Lung (tissue), 13 donors: ENCODE measurements around the gene HES7. TPM values are rescaled to one million over a fixed set of nuclear protein-coding genes. Genes with fewer than 3 reads are reported as not detected.

Experiments used
- ATAC-seq: fragments of 200-7000 bp; cut with Tn5 transposase; one replicate; pipeline ENCODE4 v1.9.1; 2020; ENCODE audit warnings: moderate number of reproducible peaks; ENCODE audit not compliant: insufficient read depth, low FRiP score
- DNase-seq, 3 donors: peaks; one replicate each; pipeline ENCODE4 v3.0.0-alpha.2; 2013 to 2017
- H3K27ac ChIP-seq, 2 donors: one replicate each; pipeline ENCODE4 v1.5.1; 2013; ENCODE audit warnings: mild to moderate bottlenecking in 2 of 2, moderate library complexity in 2 of 2, control low read depth in 1 of 2, inconsistent platforms in 1 of 2, low read depth in 1 of 2, low read length in 1 of 2
- H3K27me3 ChIP-seq, 3 donors: one replicate each; pipeline ENCODE4 v1.5.1; 2013; ENCODE audit warnings: low read length in 2 of 3; ENCODE audit not compliant: control insufficient read depth in 3 of 3, insufficient read depth in 3 of 3
- H3K36me3 ChIP-seq, 4 donors: one replicate each; pipeline ENCODE4 v1.5.1; 2013; ENCODE audit warnings: low read length in 4 of 4, mild to moderate bottlenecking in 1 of 4, moderate library complexity in 1 of 4; ENCODE audit not compliant: control insufficient read depth in 4 of 4, insufficient read depth in 4 of 4
- H3K4me1 ChIP-seq, 5 donors: one replicate each; pipeline ENCODE4 v1.5.1; 2013; ENCODE audit warnings: low read length in 5 of 5, mild to moderate bottlenecking in 2 of 5, moderate library complexity in 1 of 5; ENCODE audit not compliant: control insufficient read depth in 5 of 5, insufficient read depth in 5 of 5
- H3K4me3 ChIP-seq: one replicate; pipeline ENCODE4 v1.5.1; 2013; ENCODE audit warnings: mild to moderate bottlenecking, control low read depth, moderate library complexity
- H3K9ac ChIP-seq, 2 donors: one replicate each; pipeline ENCODE4 v1.5.1; 2013; ENCODE audit warnings: low read length in 2 of 2, control low read depth in 1 of 2; ENCODE audit not compliant: insufficient read depth in 1 of 2
- H3K9me3 ChIP-seq, 4 donors: one replicate each; pipeline ENCODE4 v1.5.1; 2013; ENCODE audit warnings: low read length in 3 of 4, mild to moderate bottlenecking in 1 of 4, moderate library complexity in 1 of 4; ENCODE audit not compliant: control insufficient read depth in 4 of 4, insufficient read depth in 3 of 4
- CTCF ChIP-seq: IDR thresholded peaks from 2 replicates; pipeline ENCODE4 v1.5.1; 2012; ENCODE audit warnings: mild to moderate bottlenecking; ENCODE audit errors: control extremely low read depth, extremely low read depth
- WGBS, 2 donors: extraction: QIAGEN DNeasy Blood & Tissue Kit; methylation state at CpG; one replicate each; pipeline ENCODE4 v1.1.7; 2013; 5-methylcytosine and 5-hydroxymethylcytosine counted together
- polyA plus RNA-seq, 2 donors: library from polyadenylated mRNA; stranded (reverse); fragments of 200-250 nt; gene quantifications; one replicate each; pipeline ENCODE4 v1.2.1, GENCODE V29; 2013
- small RNA-seq: library from RNA; depleted of rRNA; stranded (forward); fragments of <200 nt; gene quantifications from one replicate; pipeline ENCODE3, GENCODE V24; 2014; ENCODE audit warnings: low replicate concordance
- total RNA-seq, 2 donors: library from RNA; depleted of rRNA in 1 of 2; stranded (reverse); fragments of >200 nt in 1 of 2; gene quantifications; one replicate each; pipeline ENCODE4 v1.2.1, GENCODE V29; 2014 to 2021
- donor health status: control.
- donor health status: control.
- donor health status: Bipolar disorder and iron deficiency.
- donor health status: healthy.
- donor health status: DM: yes; HTN: yes; CAD: no.

HES7 gene
- total and polyA plus RNA-seq, 4 donors, result 0.22 to 0.55 (median 0.28) TPM; not detected in 1

- TF ChIP-seq CTCF, result no peak
- H3K36me3 ChIP-seq, result no peaks in the 10 kb centered on the region
- no peaks in the 10 kb centered on the region for H3K9me3 ChIP-seq
- WGBS, 2 donors, result 15 to 21% methylated on average over 28 of the region's 28 CpGs
- H3K9ac ChIP-seq, result no peak overlapping the region
- DNase-seq (no peak), ATAC-seq (no peak)
- H3K27ac ChIP-seq, result no peak overlapping the region
- H3K4me3 ChIP-seq, result no peak overlapping the region
- H3K4me1 ChIP-seq, result peaks cover 0 to 21% (median 0%) of the 10 kb centered on the region in 5 donors
- H3K27me3 ChIP-seq, result peaks cover 0 to 56% (median 45%) of the 10 kb centered on the region in 3 donors
Observed at GRCh38 chr17:8072341-8072728, 51.6 kb downstream of the HES7 start.

GRCh38 chr17:8071496-8071895 lies 52.4 kb downstream of the HES7 start:
- H3K4me3 ChIP-seq, result no peak overlapping the region
- 89 to 93% methylated on average over 12 of the region's 12 CpGs for WGBS, 2 donors
- no peak overlapping the region for H3K27ac ChIP-seq
- DNase-seq (no peak), ATAC-seq (no peak)
- H3K9ac ChIP-seq, result no peak overlapping the region
- TF ChIP-seq CTCF, result no peak
- no peaks in the 10 kb centered on the region for H3K36me3 ChIP-seq
- H3K4me1 ChIP-seq, result peaks cover 0 to 21% (median 0%) of the 10 kb centered on the region in 5 donors
- H3K9me3 ChIP-seq, result no peaks in the 10 kb centered on the region
- H3K27me3 ChIP-seq, result peaks cover 0 to 56% (median 42%) of the 10 kb centered on the region in 3 donors

Small RNA genes lying within 50 kb of the gene (small RNA-seq; reads per million reads assigned to genes)
- not detected for gene MIR4314

Other genes with a start within 250 kb of the HES7 start
- gene CHD3, start 235.3 kb downstream of the HES7 start, total RNA-seq, result 100 to 1,000 TPM in 1 of 2 donors, 10 to 100 TPM in 1; 83.0 to 112 TPM
- 10 to 100 TPM; 60.9 to 69.9 TPM for gene CHD3, start 235.3 kb downstream of the HES7 start, polyA plus RNA-seq
- 1 to 10 TPM; 5.4 to 8.0 TPM for gene RNF227, start 207.8 kb downstream of the HES7 start, total RNA-seq
- 1 to 10 TPM; 4.1 to 6.0 TPM for gene RNF227, start 207.8 kb downstream of the HES7 start, polyA plus RNA-seq
- gene KCNAB3, start 194.2 kb downstream of the HES7 start, total RNA-seq, result 1 to 10 TPM; 1.3 to 5.8 TPM
- 1 to 10 TPM; 2.6 to 3.9 TPM for gene KCNAB3, start 194.2 kb downstream of the HES7 start, polyA plus RNA-seq
- 100 to 1,000 TPM in 1 of 2 donors, 10 to 100 TPM in 1; 58.9 to 158 TPM for gene TRAPPC1, start 192.2 kb downstream of the HES7 start, total RNA-seq
- 100 to 1,000 TPM; 172 to 213 TPM for gene TRAPPC1, start 192.2 kb downstream of the HES7 start, polyA plus RNA-seq
- gene CNTROB, start 191.9 kb downstream of the HES7 start, total RNA-seq, result 10 to 100 TPM; 60.2 to 72.0 TPM
- 10 to 100 TPM; 42.7 to 74.1 TPM for gene CNTROB, start 191.9 kb downstream of the HES7 start, polyA plus RNA-seq
- 1 to 10 TPM in 1 of 2 donors, under 1 TPM in 1; 0.20 to 1.8 TPM for gene GUCY2D, start 121.5 kb downstream of the HES7 start, total RNA-seq
- under 1 TPM; 0.27 to 0.51 TPM for gene GUCY2D, start 121.5 kb downstream of the HES7 start, polyA plus RNA-seq
- 100 to 1,000 TPM in 1 of 2 donors, 1 to 10 TPM in 1; 3.4 to 135 TPM for gene ALOX15B, start 85.0 kb downstream of the HES7 start, total RNA-seq
- 10 to 100 TPM; 64.9 to 82.7 TPM for gene ALOX15B, start 85.0 kb downstream of the HES7 start, polyA plus RNA-seq
- under 1 TPM; 0.46 to 0.48 TPM for gene ALOX12B, start 36.4 kb downstream of the HES7 start, total RNA-seq
- under 1 TPM in 1 of 2 donors, not detected in 1; 0.06 TPM for gene ALOX12B, start 36.4 kb downstream of the HES7 start, polyA plus RNA-seq
- gene ALOXE3, start 5.6 kb downstream of the HES7 start, total RNA-seq, result under 1 TPM in 1 of 2 donors, not detected in 1; 0.12 TPM
- gene ALOXE3, start 5.6 kb downstream of the HES7 start, polyA plus RNA-seq, result under 1 TPM; 0.28 to 0.68 TPM
- gene PER1, start 28.3 kb upstream of the HES7 start, total RNA-seq, result 100 to 1,000 TPM; 132 to 238 TPM
- 100 to 1,000 TPM in 1 of 2 donors, 10 to 100 TPM in 1; 93.5 to 126 TPM for gene PER1, start 28.3 kb upstream of the HES7 start, polyA plus RNA-seq
- 10 to 100 TPM; 33.9 to 76.2 TPM for gene VAMP2, start 38.8 kb upstream of the HES7 start, total RNA-seq
- gene VAMP2, start 38.8 kb upstream of the HES7 start, polyA plus RNA-seq, result 10 to 100 TPM; 45.4 to 46.2 TPM
- 10 to 100 TPM; 24.4 to 33.1 TPM for gene TMEM107, start 52.3 kb upstream of the HES7 start, total RNA-seq
- 10 to 100 TPM; 13.2 to 19.0 TPM for gene TMEM107, start 52.3 kb upstream of the HES7 start, polyA plus RNA-seq
- 10 to 100 TPM in 1 of 2 donors, 1 to 10 TPM in 1; 5.3 to 10.8 TPM for gene BORCS6, start 66.1 kb upstream of the HES7 start, total RNA-seq
- gene BORCS6, start 66.1 kb upstream of the HES7 start, polyA plus RNA-seq, result 10 to 100 TPM in 1 of 2 donors, 1 to 10 TPM in 1; 5.6 to 10.5 TPM
- gene AURKB, start 86.5 kb upstream of the HES7 start, total RNA-seq, result 1 to 10 TPM; 2.1 to 3.9 TPM
- 1 to 10 TPM; 3.6 to 5.7 TPM for gene AURKB, start 86.5 kb upstream of the HES7 start, polyA plus RNA-seq
- gene CTC1, start 124.0 kb upstream of the HES7 start, total RNA-seq, result 10 to 100 TPM; 27.7 to 45.3 TPM
- 10 to 100 TPM; 19.1 to 26.5 TPM for gene CTC1, start 124.0 kb upstream of the HES7 start, polyA plus RNA-seq
- gene PFAS, start 125.2 kb upstream of the HES7 start, total RNA-seq, result 10 to 100 TPM; 20.1 to 47.6 TPM
- 10 to 100 TPM; 14.0 to 15.3 TPM for gene PFAS, start 125.2 kb upstream of the HES7 start, polyA plus RNA-seq
- gene RANGRF, start 164.6 kb upstream of the HES7 start, total RNA-seq, result 10 to 100 TPM; 15.5 to 31.6 TPM
- 10 to 100 TPM; 39.1 to 60.1 TPM for gene RANGRF, start 164.6 kb upstream of the HES7 start, polyA plus RNA-seq
- 10 to 100 TPM in 1 of 2 donors, 1 to 10 TPM in 1; 1.2 to 11.7 TPM for gene SLC25A35, start 171.3 kb upstream of the HES7 start, total RNA-seq
- gene SLC25A35, start 171.3 kb upstream of the HES7 start, polyA plus RNA-seq, result 1 to 10 TPM; 5.5 to 9.4 TPM
- 10 to 100 TPM; 29.7 to 30.8 TPM for gene ARHGEF15, start 186.1 kb upstream of the HES7 start, total RNA-seq
- gene ARHGEF15, start 186.1 kb upstream of the HES7 start, polyA plus RNA-seq, result 10 to 100 TPM; 10.1 to 17.2 TPM
- gene ODF4, start 215.7 kb upstream of the HES7 start, total RNA-seq, result not detected
- not detected for gene ODF4, start 215.7 kb upstream of the HES7 start, polyA plus RNA-seq